Measurements from ENCODE around the gene ZNF474.

- TF ChIP-seq POLR2A (IDR thresholded peaks at IDR 0.05) = no peak
- TF ChIP-seq, protein P1, sequence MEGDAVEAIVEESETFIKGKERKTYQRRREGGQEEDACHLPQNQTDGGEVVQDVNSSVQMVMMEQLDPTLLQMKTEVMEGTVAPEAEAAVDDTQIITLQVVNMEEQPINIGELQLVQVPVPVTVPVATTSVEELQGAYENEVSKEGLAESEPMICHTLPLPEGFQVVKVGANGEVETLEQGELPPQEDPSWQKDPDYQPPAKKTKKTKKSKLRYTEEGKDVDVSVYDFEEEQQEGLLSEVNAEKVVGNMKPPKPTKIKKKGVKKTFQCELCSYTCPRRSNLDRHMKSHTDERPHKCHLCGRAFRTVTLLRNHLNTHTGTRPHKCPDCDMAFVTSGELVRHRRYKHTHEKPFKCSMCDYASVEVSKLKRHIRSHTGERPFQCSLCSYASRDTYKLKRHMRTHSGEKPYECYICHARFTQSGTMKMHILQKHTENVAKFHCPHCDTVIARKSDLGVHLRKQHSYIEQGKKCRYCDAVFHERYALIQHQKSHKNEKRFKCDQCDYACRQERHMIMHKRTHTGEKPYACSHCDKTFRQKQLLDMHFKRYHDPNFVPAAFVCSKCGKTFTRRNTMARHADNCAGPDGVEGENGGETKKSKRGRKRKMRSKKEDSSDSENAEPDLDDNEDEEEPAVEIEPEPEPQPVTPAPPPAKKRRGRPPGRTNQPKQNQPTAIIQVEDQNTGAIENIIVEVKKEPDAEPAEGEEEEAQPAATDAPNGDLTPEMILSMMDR (IDR thresholded peaks at IDR 0.05) = no peak
Observed at GRCh38 chr5:122114501-122114900, 14.8 kb upstream of the ZNF474 start.
